CD4-positive, alpha-beta T cell treated with Interferon alpha-2 for 1 hour (primary cell): ENCODE measurements around the gene CDHR4.
A peak's percentile ranks its signal among the peaks of the same experiment; 100 is the strongest.
"Not testable (repeated sequence)": the region's sequence is repeated elsewhere in the genome, so short reads cannot be mapped to it uniquely, and the experiment has no call there.

Experiments
- DNase-seq, 2 donors: peaks; one replicate each; pipeline ENCODE4 v3.0.0-alpha.2; 2020 to 2022

Gene CDHR4

DNA sequence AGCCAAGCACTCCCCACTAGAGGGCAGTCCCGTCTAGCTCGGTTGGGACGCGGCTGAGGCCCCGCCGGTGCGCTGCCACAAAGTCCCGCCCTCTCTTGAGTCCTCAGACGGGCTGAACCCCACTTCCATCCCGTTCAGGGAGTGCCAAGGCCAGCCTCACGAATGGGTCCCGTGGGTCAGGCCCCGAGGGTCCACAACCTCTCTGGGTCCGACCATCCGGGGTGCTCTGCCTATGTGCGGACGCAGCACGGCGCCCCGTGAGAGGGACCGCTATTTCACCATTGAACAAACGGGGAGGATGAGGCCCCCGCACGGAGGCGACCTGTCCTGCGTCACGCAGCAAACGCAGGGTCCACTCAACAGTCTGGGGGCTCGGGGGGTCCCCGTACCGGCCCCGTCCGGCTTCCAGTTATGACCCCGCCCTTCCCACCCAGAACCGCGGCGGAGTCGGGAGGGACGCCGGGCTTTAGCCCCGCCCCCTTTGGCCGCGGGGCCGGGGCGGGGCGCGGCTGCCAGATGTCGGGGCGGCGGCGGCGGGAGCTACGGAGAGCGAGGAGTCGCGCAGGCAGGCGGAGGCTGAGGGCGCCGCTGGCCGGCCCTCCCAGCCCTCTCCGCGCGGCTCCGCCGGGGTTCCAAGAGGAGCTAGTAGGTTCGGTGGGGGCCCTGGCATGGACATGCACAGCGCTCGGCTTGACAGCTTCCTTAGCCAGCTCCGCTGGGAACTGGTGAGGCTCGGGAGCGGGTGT, 3.2 kb upstream of the CDHR4 start, which contains the start of gene INKA1:
TSS of gene INKA1 (plus strand) at position 543 of the 746 bp plus-strand sequence. CDS start at position 675, 132 bp downstream.
- DNase-seq: peak; percentile 88 to 90

DNA sequence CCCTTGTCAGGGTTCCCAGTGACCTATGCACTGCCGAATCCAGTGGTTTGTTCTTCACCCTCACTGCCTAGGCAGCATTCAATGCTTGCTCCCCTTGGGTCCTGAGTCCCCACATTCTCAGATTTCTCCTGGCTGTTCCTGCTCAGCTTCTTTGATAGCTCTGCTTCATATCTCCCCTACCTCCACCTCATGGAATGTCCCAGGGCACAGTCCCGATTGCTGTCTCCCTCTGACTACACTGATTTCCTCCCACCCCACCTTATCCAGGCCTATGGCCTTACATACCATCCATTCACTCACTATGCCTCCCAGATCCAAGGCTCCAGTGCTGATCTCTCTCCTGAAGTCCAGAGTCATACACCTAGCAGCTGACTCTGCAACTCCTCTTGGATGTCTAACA, 1.5 kb upstream of the CDHR4 start:
- no peak for DNase-seq

DNA sequence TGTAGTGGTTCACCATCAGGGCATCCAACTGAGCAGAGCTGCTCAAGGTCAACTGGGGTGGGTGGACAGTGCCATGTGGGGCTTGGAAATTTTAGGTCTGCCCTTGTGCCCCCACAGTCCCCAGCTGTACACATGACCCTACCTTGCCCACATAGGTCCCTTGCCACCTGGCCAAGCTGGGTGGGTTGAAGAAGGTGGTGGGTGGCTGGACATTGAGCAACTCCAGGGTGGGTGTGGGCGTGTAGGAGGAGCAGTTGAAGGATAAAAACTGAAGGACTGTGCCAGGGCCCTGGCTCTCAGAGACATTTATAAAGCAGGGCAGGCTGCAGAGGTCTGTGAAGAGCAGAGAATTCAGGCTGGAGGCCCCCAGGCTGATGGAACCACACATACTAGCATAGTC, 568 bp downstream of the CDHR4 start:
- DNase-seq: no peak

DNA sequence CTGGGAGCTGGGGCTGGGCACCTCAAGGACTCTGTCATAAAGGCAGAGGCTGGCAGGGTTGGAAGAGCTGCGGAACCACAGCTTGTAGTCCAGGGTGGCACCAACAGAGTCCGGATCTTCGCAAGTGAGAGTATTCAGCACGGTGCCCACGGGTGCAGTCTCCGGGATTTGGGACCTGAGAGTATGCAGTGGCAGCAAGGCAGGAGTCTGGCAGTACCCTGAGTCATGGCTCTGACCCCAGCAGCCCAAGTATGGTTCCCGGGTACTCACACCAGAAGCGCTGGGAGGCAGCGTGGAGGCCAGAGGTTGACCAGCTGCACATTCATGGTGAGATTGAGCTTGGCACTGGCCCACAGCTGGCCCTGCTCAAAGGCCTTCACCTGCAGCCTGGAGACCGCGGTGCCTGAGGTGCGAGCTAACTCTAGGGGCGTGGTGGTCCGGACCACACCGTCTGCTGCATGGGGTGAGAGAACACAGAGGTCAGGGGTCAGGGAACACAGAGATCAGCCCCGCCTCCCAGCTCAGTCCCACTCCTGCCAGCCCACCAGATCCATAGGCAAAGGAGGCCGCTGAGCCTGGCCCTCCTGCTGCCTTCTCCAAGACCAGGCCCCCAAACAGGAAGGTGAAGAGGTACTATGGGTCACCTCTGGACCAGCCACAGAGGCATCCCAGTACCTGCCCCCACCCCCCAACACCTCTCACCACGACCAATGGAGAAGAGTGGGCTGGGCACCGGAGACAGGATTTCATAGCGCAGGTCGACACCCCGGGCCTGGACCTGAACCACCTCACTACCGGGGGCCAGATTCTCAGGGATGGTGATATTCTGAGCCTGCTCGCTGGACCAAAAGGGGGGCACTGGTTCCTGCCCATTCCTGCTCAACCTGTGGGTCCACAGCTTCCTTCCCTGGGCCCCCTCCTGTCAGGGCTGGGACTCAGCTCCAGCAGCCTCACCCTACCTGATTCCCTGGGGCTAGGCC, 4.5 kb downstream of the CDHR4 start:
- no peak for DNase-seq

DNA sequence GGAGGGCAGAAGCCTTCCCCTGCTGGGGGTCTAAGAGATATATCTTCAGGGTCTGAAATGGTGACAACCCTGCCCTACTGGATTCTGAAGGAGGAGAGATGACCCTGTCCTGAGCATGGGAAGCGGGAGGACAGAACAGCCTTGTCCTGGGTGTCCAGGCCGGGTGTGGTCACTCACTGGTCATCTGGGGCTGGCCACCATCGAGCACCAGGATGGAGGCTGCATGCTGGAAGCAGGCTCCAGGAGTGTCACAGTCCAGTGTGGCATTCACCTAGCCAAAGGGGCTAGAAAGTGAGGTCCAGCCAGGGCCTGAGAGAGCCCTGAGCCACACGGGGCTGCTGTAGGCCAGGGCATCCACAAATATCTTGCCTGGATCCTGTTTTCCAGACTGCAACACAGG, 5.2 kb downstream of the CDHR4 start:
- DNase-seq: no peak

DNA sequence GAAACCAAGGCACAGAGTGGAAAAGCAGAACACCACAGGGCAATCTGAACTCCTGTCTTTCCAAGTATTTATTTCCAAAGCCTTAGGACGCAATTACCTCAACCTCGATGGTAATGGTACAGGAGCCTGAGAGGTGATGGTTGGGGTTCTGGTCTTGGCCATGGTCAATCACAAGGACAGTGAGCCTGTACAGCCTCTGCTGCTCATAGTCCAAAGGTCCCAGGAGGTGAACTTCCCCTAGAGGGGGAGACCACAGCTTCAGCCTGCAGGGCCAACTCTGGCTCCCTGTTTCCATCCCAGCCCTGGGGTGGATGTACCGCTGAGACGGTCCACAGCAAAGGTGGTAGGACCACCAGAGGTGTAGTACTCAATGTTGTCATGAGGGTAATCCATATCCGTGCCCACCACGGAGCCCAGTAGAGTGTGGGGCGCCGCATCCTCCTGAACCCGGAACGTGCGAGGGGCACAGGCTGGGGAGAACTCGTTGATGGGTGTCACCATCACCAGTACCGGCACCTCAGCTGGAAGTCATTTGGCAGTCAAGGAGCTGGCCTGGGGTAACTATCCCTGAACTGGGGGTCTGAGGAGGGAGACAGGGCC, 6.1 kb downstream of the CDHR4 start:
- no peak for DNase-seq

DNA sequence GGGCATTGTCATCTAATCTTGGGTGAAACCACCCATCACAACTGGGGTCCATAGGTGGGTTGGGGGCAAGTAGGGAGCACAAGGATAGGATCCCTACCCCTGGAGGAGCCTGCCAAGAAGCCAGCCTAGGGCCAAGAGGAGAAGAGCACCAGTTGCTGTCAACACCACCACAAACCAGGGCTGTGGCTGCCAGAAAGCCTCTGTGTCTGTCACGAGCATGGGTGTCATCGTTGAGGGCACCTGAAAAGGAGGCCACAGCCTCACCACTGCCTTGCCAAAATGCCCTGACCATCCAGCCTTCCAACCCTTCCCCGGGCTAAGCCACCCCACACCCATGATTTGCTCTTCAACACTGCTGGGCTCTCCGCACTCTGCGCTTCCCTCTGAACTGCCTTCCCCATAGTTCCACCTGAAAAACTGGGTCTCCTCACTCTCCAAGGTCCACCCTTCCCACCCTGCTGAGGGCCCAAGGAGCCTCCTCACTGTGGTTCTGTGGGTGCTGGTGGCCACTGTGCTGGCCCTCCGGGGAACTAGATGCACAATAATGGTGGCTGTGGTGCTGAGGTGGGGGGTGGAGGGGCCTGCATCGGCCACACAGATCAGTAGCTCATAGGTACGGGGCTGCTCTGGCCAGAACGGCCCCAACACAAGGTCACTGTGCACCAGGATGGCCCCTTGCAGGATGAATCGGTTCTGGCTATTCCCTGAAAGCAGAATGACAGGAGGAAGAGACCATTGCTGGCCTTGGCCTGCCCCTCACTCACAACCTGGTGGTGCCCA, 7.1 kb downstream of the CDHR4 start:
- DNase-seq: no peak

DNA sequence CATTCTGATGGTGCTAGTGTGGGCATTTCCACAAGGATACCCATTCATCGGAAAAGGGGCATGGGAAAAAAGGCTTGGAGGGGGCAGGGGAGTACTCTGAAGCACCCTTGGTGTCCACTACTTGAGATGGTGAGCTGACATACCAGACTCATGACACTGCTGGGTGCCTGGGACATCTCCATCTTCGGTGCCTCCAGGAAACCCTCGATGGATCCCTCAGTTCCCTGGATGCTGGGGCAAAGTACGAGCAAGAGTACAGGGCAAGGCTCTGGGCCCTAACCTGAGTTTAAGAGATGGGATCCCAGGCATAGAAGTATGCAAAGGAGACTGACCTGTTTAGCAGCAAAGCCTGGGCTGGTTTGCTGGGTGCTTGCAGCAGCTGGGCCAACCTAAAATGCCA, 8.1 kb downstream of the CDHR4 start:
- no peak for DNase-seq

DNA sequence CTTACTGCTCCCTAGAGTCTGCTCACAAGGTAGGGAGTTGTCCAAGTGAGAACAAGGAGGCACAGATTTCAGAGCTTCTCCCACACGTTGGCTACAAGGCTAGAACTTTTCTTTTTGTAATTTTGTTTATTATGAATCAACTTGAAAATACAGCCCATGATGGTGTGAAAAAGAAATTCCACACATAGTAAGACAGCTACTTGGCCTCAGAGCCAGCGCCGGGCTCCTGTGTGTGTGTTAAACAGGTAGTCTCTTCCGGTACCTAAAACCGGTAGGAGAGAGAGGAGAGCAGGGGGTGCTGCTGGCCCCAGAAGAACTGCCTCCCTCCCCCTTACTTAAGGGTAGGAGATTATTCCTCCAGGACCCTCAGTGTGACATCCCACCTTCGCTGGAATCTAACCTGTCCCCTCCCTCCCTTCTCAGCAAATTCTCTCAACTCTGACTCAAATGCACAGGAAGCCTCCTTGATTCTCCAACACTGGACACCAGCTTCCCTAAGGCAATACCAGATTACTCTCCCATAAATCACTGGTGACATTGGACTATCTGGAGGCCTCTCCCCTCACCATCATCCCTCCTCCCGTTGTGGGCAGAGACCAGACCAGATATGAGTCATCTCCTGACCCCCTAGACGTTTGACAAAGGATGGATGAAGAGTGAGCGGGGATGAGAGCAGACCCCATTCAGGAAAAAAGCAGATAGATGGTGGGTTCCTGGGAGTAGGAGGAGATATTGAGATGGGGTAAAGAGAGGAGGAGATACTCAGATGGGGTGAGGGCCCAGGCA, 8.9 kb downstream of the CDHR4 start:
- no peak for DNase-seq

DNA sequence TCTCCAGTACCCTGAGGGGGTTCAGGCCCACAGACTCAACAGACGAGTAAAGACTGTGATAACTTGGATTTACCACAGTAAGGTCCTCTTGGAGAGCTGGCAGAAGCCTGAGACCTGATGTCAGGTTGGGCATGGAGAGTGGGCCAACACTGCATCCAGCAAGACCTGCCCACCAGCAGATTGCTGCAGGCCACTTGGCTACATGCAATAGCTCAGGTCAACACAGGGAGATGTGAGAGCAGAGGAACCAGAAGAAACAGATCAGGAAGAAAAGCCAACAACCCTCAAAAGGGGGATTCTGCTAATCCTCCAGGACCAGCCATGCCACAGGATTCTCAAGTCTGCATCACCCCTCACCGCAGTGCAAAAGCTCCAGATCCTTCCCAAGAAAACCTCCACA, 11.6 kb downstream of the CDHR4 start:
- DNase-seq: no peak

DNA sequence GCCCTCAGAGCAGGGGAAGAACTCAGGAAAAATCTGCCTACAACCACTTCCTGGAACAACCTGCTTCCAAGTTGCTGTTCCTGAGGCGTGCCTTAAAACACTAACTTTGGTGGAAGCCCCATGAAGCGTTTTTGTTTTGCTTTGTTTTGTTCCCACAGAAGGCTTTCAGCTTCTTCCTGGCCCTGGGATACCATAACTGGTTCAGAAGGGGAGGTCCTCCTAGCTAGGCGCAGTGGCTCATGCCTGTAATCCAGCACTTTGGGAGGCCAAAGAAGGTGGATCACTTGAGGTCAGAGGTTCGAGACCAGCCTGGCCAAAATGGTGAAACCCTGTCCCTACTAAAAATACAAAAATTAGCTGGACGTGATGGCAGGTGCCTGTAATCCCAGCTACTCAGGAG, 12.1 kb downstream of the CDHR4 start:
- no peak for DNase-seq

DNA sequence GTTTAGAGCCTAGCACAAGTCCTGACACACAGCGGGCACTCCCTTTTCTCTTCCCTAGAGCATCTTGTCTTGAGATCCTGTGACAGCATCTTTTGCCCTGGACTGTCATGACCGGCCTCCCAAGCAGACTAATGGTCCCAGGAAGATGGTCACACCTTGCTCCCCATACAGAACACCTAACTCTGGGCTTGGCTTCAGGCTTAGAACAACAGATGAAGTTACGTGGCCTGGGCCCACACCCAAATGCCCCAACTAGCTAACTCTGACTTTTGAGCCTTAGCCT, 12.6 kb downstream of the CDHR4 start:
- no peak for DNase-seq

DNA sequence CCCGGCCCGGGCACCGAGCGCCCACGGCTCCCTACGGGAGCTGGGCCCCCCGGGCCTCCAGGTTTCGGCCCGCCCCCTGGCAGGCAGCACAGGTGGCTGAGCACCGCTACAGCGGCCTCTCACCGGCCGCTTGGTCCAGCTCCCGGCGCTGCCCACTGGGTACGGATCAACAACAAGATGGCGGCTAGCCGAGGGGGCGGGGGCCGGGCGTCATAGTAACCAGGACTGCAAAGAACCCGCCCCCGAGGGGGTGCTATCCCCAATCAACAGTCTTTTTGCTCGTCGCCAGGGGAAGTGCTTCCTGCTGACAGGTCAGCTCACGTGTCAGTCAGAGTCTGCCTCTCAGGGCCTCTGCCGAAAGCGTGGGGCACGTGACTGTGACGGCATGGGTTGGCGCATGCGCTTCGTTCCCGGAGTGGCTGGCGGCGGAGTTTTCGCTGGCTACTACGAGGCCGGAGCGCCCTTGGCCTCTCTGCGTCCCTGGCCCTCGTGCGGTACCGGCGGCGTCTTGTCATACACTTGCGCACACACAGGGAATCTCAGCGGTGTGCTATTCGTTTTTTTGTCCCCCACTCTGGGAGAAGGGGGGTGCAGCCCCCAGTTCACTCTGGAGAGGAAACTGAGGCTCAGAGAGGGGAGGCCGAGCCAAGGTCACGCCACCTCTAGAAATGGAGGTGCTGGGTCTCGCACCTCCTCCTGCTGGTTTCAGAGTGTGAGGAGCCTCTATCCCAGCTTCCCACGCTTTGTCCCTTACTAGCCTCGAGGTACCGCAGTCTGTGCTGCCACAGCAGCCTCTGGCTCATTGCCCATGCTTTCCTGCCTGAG, 13.1 kb downstream of the CDHR4 start, which contains the start of gene IP6K1:
TSS of gene IP6K1 (minus strand) at position 186 of the 825 bp plus-strand sequence. CDS start 38,502 bp downstream, outside the sequence.
- peak; percentile 100 for DNase-seq

DNA sequence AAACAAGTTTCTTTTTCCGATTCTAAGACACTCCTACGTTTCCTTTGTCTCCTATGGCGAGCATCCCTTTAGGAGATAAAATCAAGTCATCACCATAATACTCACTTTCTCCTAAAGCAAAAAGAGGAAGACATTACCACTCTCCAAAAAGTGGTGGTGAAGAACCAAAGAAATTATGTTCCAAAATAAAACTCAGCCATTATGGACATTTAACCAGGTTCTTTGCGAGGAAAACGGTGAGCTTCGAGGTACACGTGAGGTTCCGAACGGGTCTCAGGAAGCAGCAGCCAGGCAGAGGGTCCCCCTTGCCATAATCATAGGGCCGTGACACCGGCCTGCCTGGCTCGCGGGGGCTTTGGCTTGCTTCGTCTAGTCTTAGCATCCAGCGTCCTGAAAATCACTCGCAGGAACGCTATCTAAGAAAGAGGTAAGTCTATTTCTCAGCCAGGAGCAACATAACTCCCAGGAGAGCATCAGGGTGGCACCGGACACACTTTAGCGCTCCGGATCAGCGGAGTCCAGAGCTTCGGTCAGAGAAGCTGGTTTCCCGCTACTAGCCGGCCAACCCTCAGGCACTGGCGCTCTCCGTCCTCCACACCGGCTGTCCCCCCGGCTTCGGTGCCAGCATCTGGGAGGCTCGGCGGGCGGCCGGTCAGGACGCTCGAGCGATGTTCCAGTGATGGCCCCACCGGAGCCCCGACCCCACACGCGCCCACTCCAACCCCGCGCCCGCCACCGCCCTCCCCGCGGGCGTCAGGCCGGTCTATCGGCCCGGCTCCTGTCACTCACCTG, 13.9 kb downstream of the CDHR4 start:
- DNase-seq: peak; percentile 11 to 33

DNA sequence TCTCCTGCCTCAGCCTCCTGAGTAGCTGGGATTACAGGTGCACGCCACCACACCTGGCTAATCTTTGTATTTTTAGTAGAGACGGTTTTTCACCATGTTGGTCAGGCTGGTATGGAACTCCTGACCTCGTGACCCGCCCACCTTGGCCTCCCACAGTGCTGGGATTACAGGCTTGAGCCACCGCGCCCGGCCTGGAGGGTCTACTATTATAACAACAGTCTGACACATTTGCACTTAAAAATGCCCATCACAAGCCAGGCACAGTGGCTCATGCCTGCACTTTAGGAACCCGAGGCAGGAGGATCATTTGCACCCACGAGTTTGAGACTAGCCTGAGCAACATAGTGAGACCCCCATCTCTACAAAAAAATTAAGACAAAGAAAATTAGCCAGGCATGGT, 17.4 kb downstream of the CDHR4 start:
- not testable (repeated sequence) for DNase-seq

DNA sequence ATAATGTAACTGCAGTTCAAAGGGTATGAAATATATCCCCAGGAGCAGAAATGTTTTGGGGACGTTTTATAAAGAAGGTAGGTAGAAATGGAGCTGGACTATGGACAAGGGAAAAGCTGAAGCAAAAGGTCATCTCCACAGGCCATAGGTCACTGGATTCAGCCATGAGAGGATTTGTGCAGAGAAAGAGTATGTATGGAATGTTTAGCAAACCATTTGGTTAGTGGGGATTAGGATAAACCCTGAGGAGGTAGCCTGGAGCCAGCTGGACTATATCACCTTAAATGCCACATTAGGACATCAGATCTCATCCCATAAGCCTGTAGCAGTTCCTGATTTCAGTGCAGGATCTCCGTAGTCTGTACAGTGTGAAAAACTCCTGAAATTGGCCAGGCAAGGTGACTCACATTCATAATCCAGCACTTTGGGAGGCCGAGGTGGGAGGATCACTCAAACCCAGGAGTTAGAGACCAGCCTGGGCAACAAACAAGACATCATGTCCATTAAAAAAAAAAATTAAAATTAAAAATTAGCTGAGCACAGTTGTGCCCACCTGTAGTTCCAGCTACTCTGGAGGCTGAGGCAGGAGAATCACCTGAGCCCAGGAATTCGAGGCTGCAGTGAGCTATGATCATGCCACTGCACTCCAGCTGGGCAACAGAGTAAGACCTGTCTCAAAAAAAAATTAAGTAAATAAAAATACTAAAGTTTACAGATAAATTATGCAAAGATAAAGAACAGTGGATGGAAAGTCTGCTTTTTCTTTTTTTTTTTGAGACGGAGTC, 18.1 kb downstream of the CDHR4 start:
- no peak for DNase-seq

DNA sequence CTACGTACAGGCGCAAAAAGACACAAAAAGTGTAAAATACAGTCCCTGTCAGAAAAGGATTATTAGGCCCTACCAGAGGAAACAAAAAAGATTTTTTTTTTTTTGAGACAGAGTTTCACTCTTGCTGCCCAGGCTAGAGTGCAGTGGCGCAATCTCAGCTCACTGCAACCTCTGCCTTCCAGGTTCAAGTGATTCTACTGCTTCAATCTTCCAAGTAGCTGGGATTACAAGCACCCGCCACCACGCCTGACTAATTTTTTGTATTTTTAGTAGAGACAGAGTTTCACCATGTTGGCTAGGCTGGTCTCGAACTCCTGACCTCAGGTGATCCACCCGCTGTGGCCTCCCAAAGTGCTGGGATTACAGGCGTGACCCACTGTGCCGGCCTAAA, 18.7 kb downstream of the CDHR4 start:
- not testable (repeated sequence) for DNase-seq

DNA sequence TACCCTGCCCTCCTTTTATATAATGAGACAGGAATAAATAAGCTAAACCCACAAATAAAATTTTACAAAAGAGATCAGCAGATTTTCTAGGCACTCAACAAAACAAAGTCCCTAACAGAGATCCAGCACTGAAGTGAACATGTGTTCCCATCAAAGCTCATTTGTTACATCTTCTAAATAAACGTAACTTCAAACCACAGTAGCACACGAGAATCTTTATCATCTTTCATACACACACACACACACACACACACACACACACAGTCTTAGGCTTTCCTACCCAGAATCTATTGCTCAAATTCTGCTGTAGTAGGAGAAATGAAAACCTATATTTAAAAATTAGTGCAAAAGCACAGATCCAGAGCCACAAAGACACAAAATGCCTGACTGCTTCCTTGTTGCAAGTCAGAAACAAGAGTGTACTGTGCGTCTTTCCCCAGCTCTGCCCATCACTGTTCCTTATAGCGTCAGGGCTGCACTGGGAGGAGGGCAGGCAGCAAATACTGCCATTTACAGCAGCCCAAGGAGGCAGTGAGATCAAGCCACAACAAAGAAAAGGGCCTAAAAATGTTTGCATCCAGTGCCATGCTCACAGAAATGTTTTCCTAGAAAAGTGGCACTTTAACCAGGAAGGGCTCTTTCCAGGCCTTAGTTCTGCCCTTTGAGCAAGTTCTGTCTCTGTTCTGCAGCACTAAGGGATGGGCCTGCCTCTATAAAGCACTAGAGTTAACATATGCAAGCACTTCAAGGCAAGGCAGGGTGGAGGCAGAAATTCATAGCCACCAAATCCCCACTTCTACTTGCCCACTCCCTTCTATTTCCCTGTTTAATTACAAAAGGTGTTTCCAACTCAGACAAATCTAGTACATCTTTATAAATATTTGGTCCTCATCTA, 19.3 kb downstream of the CDHR4 start:
- no peak for DNase-seq
